ENCODE results near the gene IRGC. TPM values are rescaled to one million over a fixed set of nuclear protein-coding genes. Genes with fewer than 3 reads are reported as not detected.

The IRGC gene
- total RNA-seq, 1 experiment from 2014 or later = not detected

GRCh38 chr19:43705729-43706128 is 10.1 kb upstream of the IRGC start:
- TF ChIP-seq CTCF (IDR thresholded peaks at IDR 0.05; ENCODE audit: unreplicated experiment) = no peak
- peaks cover 8% of the 10 kb centered on the region for H3K36me3 Mint-ChIP-seq (ENCODE audit: insufficient read depth, unreplicated experiment)
- no peak for DNase-seq
- H3K4me1 Mint-ChIP-seq (ENCODE audit: low read depth, unreplicated experiment) = peaks cover 47% of the 10 kb centered on the region
- intact Hi-C loops (cut with micrococcal nuclease; ENCODE audit: unreplicated experiment) = no loop called here
- H3K27ac Mint-ChIP-seq (ENCODE audit: unreplicated experiment) = no peak overlapping the region
- H3K27me3 Mint-ChIP-seq (ENCODE audit: unreplicated experiment) = no peaks in the 10 kb centered on the region
- CTCF ChIA-PET = no interaction called here
- H3K4me3 Mint-ChIP-seq (ENCODE audit: low read depth, unreplicated experiment) = no peak overlapping the region
- no peaks in the 10 kb centered on the region for H3K9me3 Mint-ChIP-seq (ENCODE audit: low read depth, unreplicated experiment)
- BruUV-seq (replicated peaks) = no TSS peak

- H3K36me3 Mint-ChIP-seq (ENCODE audit: insufficient read depth, unreplicated experiment) = peaks cover 4% of the 10 kb centered on the region
- peaks cover 2% of the 10 kb centered on the region for H3K9me3 Mint-ChIP-seq (ENCODE audit: low read depth, unreplicated experiment)
- H3K4me1 Mint-ChIP-seq (ENCODE audit: low read depth, unreplicated experiment) = peaks cover 47% of the 10 kb centered on the region
- H3K4me3 Mint-ChIP-seq (ENCODE audit: low read depth, unreplicated experiment) = no peak overlapping the region
- intact Hi-C loops (cut with micrococcal nuclease; ENCODE audit: unreplicated experiment) = no loop called here
- no peak overlapping the region for H3K27ac Mint-ChIP-seq (ENCODE audit: unreplicated experiment)
- DNase-seq = no peak
- H3K27me3 Mint-ChIP-seq (ENCODE audit: unreplicated experiment) = no peaks in the 10 kb centered on the region
- TF ChIP-seq CTCF (IDR thresholded peaks at IDR 0.05; ENCODE audit: unreplicated experiment) = no peak
- CTCF ChIA-PET = interaction anchor here (0.6 kb wide), 1 partner anchor 33 kb away, joined by 4 read pairs; no protein-coding TSS in a partner anchor
- BruUV-seq (replicated peaks) = no TSS peak
These were observed 8.6 kb upstream of the IRGC start for GRCh38 chr19:43707158-43707712.

- H3K9me3 Mint-ChIP-seq (ENCODE audit: low read depth, unreplicated experiment) = peaks cover 2% of the 10 kb centered on the region
- H3K27me3 Mint-ChIP-seq (ENCODE audit: unreplicated experiment) = no peaks in the 10 kb centered on the region
- H3K4me1 Mint-ChIP-seq (ENCODE audit: low read depth, unreplicated experiment) = peaks cover 37% of the 10 kb centered on the region
- intact Hi-C loops (cut with micrococcal nuclease; ENCODE audit: unreplicated experiment) = no loop called here
- CTCF ChIA-PET = interaction anchor here (0.5 to 1.9 kb wide), 3 partner anchors 40 to 90 kb away, joined by 3 to 8 read pairs (median 6); no protein-coding TSS in a partner anchor
- TF ChIP-seq CTCF (IDR thresholded peaks at IDR 0.05; ENCODE audit: unreplicated experiment) = peak; percentile 21
- no peak overlapping the region for H3K4me3 Mint-ChIP-seq (ENCODE audit: low read depth, unreplicated experiment)
- no TSS peak for BruUV-seq (replicated peaks)
- DNase-seq = peak; percentile 41
- peaks cover 4% of the 10 kb centered on the region for H3K36me3 Mint-ChIP-seq (ENCODE audit: insufficient read depth, unreplicated experiment)
- H3K27ac Mint-ChIP-seq (ENCODE audit: unreplicated experiment) = no peak overlapping the region
These were observed 7.2 kb upstream of the IRGC start for GRCh38 chr19:43708716-43709115.

- Mint-ChIP-seq H3K9me3 (ENCODE audit: low read depth, unreplicated experiment) (peaks cover 2% of the 10 kb centered on the region), H3K4me3 (ENCODE audit: low read depth, unreplicated experiment) (no peak overlapping the region), H3K4me1 (ENCODE audit: low read depth, unreplicated experiment) (peaks cover 15% of the 10 kb centered on the region), H3K27me3 (ENCODE audit: unreplicated experiment) (no peaks in the 10 kb centered on the region), H3K36me3 (ENCODE audit: insufficient read depth, unreplicated experiment) (peaks cover 4% of the 10 kb centered on the region), H3K27ac (ENCODE audit: unreplicated experiment) (peak overlapping the region; percentile 49)
- intact Hi-C loops (cut with micrococcal nuclease; ENCODE audit: unreplicated experiment) = no loop called here
- no TSS peak for BruUV-seq (replicated peaks)
- TF ChIP-seq CTCF (IDR thresholded peaks at IDR 0.05; ENCODE audit: unreplicated experiment) = no peak
- DNase-seq = peak; percentile 52
- CTCF ChIA-PET = interaction anchor here (0.7 to 1.4 kb wide), 5 partner anchors 10 to 116 kb away, joined by 3 to 6 read pairs (median 3); partner anchors contain the start of genes IRGQ and ZNF576
These were observed 4.0 kb upstream of the IRGC start for GRCh38 chr19:43711751-43712355.

Measured in Calu3 (cell line).